HL-60 (cell line): ENCODE measurements around the gene SCAF8.

Source experiments
- CTCF ChIP-seq: IDR thresholded peaks from one replicate; pipeline ENCODE4 v1.5.1; 2011; ENCODE audit warnings: low read length, control low read depth, inconsistent platforms; ENCODE audit not compliant: insufficient read depth
- REST ChIP-seq: IDR thresholded peaks from 2 replicates; pipeline ENCODE4 v1.6.1; 2012; ENCODE audit warnings: low read depth; ENCODE audit not compliant: insufficient replicate concordance

GRCh38 chr6:154773610-154774089 lies 40.4 kb downstream of the SCAF8 start:
- TF ChIP-seq CTCF (no peak), REST (no peak)
